Measurements from ENCODE around the gene FBXW4.

The FBXW4 gene

DNA sequence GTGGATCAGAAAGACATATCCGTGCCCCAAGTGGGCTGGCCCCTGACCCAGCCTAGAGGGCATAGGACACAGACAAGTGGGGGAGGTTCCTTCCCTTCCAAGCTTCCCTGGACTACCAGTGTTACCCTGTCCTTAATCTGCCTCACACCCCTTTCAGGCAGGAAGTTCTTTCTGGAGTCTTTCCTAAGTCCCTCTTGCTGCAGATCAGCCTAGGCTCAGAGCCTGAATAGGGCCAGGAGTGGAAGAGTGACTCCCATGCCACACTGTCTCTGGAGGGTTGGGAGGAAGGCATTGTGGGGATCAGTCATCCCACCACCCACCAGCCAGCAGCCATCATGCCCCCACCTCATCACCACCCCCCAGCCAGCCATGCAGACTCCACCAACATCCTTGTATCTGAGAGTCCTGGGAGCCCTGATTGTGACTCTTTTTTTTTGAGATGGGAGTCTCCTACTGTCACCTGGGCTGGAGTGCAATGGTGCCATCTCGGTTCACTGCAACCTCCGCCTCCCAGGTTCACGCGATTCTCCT lies 129.5 kb downstream of the FBXW4 start:
- DNase-seq = no peak

DNA sequence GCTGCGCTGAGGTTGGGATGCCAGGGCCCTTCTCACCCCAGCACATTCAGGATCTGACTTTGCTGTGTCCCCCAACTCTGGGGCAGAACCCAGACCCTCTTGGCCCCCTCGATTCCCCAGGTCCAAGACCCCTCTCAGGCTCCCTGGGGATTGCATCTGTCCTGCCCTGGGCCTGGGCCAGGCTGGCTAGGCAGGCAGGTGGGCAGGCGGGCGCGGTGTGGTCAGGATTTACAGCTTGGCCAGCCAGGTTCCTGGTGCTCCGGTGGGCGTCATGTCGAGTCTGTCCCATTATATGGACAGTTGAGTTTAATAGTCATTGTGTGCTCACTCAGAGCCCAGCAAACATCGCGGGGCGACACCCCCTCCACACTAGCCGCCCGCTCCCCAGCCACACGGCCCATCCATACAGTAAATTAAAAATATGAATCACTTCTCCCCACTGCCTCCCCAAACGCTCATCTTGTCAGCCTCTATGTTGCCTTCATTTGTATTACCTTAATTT lies 130.4 kb downstream of the FBXW4 start:
- DNase-seq = no peak

DNA sequence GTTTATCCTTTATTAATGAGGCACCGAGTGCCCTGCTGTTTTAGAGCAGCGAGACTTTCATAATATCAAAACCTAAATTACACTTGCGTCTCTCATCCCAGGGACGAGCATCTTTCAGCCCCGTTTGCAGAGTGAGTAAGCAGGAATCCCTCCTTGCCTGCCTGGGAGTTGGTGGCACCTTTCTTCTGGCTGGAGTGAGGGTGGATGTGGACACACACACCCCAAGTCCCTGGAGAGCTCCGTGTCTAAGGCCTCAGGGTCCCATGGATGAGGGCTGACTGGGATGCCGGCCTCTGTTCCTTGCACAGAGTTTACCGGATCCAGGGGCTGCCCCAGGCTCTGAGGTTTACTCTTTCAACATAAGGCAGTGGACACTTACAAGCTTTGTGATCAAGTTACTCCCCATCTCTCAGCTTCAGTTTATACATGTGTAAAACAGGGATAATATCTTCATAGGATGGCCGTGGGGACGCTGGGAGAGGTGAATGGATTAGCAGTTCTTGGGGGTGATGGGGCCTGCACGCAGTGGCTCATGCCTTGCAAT lies 131.4 kb downstream of the FBXW4 start:
- DNase-seq = no peak

DNA sequence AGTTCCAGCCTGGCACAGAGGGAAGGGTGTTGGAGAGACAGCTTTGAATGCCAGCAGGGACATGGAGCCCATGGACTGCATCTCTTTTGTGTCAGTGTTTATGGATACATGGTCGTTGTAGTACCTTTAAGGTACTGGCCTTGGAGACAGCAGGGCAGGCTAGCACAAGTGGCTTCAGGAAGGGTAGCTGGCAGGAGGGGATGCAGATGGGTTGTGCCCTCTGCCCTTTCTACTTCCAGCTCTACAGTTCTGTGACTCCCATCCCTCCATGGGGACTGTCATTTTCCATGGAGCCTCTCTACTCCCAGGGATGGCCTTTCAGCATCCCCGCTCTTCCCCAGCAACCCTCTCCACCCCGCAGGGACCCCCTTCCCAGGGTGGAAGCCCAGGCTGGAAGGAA lies 132.0 kb downstream of the FBXW4 start:
- DNase-seq = no peak

DNA sequence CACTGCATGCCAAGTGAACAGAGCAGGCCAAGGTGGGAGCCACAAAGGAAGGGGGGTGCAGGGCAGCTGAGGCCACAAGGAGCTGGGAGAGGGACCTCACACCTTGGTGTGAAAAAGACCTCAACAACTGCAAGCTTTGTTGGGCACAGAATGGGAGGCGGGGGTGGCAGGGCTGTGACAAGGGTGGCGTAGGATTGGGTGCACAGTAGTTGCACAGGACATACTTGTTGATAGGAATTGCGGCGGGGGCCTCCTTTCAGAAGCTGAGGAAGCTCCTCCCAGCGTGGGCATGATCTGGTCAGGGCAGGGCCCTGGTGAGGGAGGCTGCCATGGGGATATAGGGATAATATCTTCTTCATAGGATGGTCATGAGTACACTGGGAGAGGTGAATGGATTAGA lies 132.7 kb downstream of the FBXW4 start:
- DNase-seq = no peak

DNA sequence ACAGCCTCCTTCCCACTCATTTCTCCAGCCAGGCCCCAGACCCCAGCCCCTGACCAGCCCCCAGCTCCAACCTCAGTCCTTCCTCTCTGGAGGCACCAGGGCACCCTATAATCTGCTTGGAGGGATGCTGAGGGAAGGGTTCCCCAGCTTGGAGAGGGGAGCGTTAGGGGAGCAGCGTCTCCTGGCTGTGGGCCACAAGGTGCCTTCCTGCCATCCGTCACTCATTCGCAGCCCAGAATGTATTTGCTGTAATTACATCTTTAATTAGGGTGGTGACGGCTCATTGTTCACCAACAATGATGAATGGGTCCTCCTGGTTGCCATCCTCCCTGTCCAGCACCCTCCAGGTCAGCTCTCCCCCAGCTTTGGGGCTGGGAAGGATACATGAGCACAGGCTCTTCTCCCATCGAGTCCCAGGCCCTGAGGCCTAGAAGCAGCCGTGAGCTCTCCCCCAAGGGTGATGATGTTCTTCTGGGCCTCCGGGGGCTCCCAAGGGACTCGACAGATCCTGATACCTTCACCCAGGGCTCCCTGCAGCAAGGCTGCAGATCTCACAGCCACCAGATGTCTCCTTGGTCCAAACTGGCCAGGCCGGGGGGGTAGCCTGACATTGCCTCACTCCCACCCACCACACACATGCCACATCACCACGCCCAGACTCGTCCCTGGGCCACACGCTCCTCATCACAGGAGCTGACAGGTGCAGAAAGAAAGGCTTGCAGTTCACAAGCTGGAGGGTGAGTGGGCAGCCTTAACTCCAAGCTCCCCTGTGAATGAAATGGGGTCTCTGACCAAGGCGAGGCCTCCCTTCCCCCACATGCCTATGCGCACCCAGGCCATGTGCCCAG lies 133.7 kb downstream of the FBXW4 start:
- no peak for DNase-seq

Measured in CD4-positive, alpha-beta T cell treated with Interleukin-17A for 1 hour (primary cell).